K562 (cell line): ENCODE results near the gene USP48. TPM values are rescaled to one million over a fixed set of nuclear protein-coding genes. Genes with fewer than 3 reads are reported as not detected.

ENCODE experiments used
- BACH1 ChIP-seq: fragments of 200-800 bp; sonication (Bioruptor generic); IDR thresholded peaks from 2 replicates; pipeline ENCODE4 v1.6.1; 2016; ENCODE audit warnings: missing genetic modification characterization, missing compliant biosample characterization
- CREB1 ChIP-seq, 2 experiments: sonication (generic) in 1 of 2; formaldehyde crosslinking in 1 of 2; IDR thresholded peaks; 2 replicates each; pipeline versions ENCODE4 v1.6.1 to v1.8.0; 2012 to 2022; ENCODE audit warnings: inconsistent platforms in 1 of 2, mild to moderate bottlenecking in 1 of 2, missing genetic modification reagents in 1 of 2, moderate library complexity in 1 of 2
- FOS ChIP-seq: IDR thresholded peaks from 3 replicates; pipeline ENCODE4 v1.6.1; 2011; ENCODE audit not compliant: insufficient read length; ENCODE audit errors: extremely low read depth
- KDM1A ChIP-seq, 2 experiments: fragments of 450-650 bp; IDR thresholded peaks; 2 replicates each; pipeline ENCODE4 v1.6.1; 2016; ENCODE audit warnings: mild to moderate bottlenecking in 2 of 2
- KLF13 ChIP-seq: fragments of 450-650 bp; IDR thresholded peaks from 2 replicates; pipeline ENCODE4 v1.6.1; 2016; ENCODE audit warnings: missing genetic modification characterization, low read depth, mild to moderate bottlenecking, missing compliant biosample characterization, moderate library complexity, borderline replicate concordance
- NFRKB ChIP-seq: fragments of 450-650 bp; IDR thresholded peaks from 2 replicates; pipeline ENCODE4 v1.6.1; 2016; ENCODE audit warnings: low read depth
- NR2C1 ChIP-seq, 2 experiments: fragments of 450-650 bp; IDR thresholded peaks; 2 replicates each; pipeline ENCODE4 v1.6.1; 2017; ENCODE audit warnings: mild to moderate bottlenecking in 2 of 2, antibody characterized with exemption in 1 of 2, inconsistent platforms in 1 of 2, missing compliant biosample characterization in 1 of 2, missing genetic modification characterization in 1 of 2
- RERE ChIP-seq: sonication (generic); formaldehyde crosslinking; IDR thresholded peaks from 2 replicates; pipeline ENCODE4 v1.8.0; 2023; ENCODE audit warnings: missing genetic modification reagents, mild to moderate bottlenecking, borderline replicate concordance
- RFX5 ChIP-seq: IDR thresholded peaks from 2 replicates; pipeline ENCODE4 v1.6.1; 2011; ENCODE audit warnings: low read depth, mild to moderate bottlenecking, improper control_type of control experiment, low read length
- SMAD4 ChIP-seq: fragments of 250-450 bp; sonication (Bioruptor Pico); conservative IDR thresholded peaks from 2 replicates; pipeline ENCODE4 v1.8.0; 2021; ENCODE audit warnings: inconsistent platforms, mild to moderate bottlenecking, moderate library complexity
- TRIM28 ChIP-seq: fragments of 450-650 bp; IDR thresholded peaks from 2 replicates; pipeline ENCODE4 v1.6.1; 2017
- XRCC3 ChIP-seq: fragments of 450-650 bp; IDR thresholded peaks from 2 replicates; pipeline ENCODE4 v1.6.1; 2017; ENCODE audit warnings: mild to moderate bottlenecking, moderate library complexity
- ZNF232 ChIP-seq: sonication (generic); formaldehyde crosslinking; IDR thresholded peaks from 2 replicates; pipeline ENCODE4 v1.8.0; 2022; ENCODE audit warnings: mild to moderate bottlenecking, missing genetic modification reagents
- ZNF263 ChIP-seq: sonication (generic); formaldehyde crosslinking; IDR thresholded peaks from 2 replicates; pipeline ENCODE4 v1.8.0; 2022; ENCODE audit warnings: mild to moderate bottlenecking, missing genetic modification reagents, borderline replicate concordance
- ZNF740 ChIP-seq, 3 experiments: fragments of 200-800 bp in 1 of 3; sonication (Bioruptor generic) in 1 of 3; sonication (generic) in 1 of 3; formaldehyde crosslinking in 1 of 3; IDR thresholded peaks; 2 replicates each; pipeline versions ENCODE4 v1.6.1 to v1.8.0; 2016 to 2022; ENCODE audit warnings: mild to moderate bottlenecking in 2 of 3, missing compliant biosample characterization in 2 of 3, missing genetic modification characterization in 2 of 3, missing genetic modification reagents in 1 of 3
- polyA plus RNA-seq, 8 experiments: library from polyadenylated mRNA; depleted of rRNA in 4 of 8; stranded (reverse) in 5 of 8; unstranded in 3 of 8; fragments of >200 nt; fragmentation: Nextera tagmentation in 2 of 8; fragmentation: Illumina TruSeq in 1 of 8; extraction: Ambion mirVana in 2 of 8; extraction: Trizol in 1 of 8; gene quantifications; 2 replicates each; pipeline versions ENCODE4 v1.2.1 to v1.2.3, GENCODE V29; 2011 to 2014; ENCODE audit warnings: inconsistent platforms in 1 of 8, missing spikeins in 1 of 8
- total RNA-seq, 7 experiments: library from RNA; depleted of rRNA in 6 of 7; stranded (reverse); fragments of >200 nt in 6 of 7; fragmentation: Illumina TruSeq in 2 of 7; extraction: Trizol in 2 of 7; gene quantifications; 2 replicates each; pipeline versions ENCODE4 v1.2.1 to v1.2.3, GENCODE V29; 2011 to 2021; ENCODE audit warnings: low replicate concordance in 1 of 7

The USP48 gene
- total and polyA plus RNA-seq, 9 of the 15 experiments (the other 6 are each of a cell fraction or from before 2014, with no cell fraction given), result 23.3 to 123 (median 106) TPM

GRCh38 chr1:21647431-21648351 is 135.3 kb downstream of the USP48 start (continued):
- TF ChIP-seq KDM1A (IDR thresholded peaks at IDR 0.05), result peak; percentile 80 to 85
- TF ChIP-seq CREB1 (IDR thresholded peaks at IDR 0.05), result peak; percentile 86
- peak; percentile 93 for TF ChIP-seq CREB1 (CRISPR knock-in tag; IDR thresholded peaks at IDR 0.05)
- TF ChIP-seq ZNF740 (CRISPR knock-in tag; IDR thresholded peaks at IDR 0.05), result peak; percentile 85
- TF ChIP-seq ZNF740 (tag; IDR thresholded peaks at IDR 0.05), result no peak; a peak in 1 of 4 replicates
- TF ChIP-seq XRCC3, result no peak
- no peak for TF ChIP-seq RFX5
- 0 out of 2 replicates have a peak, but pooled peaks have one; percentile 55 for TF ChIP-seq RERE (CRISPR knock-in tag)
- TF ChIP-seq TRIM28, result 0 out of 2 replicates have a peak, but pooled peaks have one; percentile 36
- TF ChIP-seq NFRKB, result no peak
- TF ChIP-seq ZNF263, result peak; percentile 88
- peak; percentile 80 for TF ChIP-seq SMAD4 (CRISPR knock-in tag)
- TF ChIP-seq FOS, result no peak
- TF ChIP-seq ZNF232 (CRISPR knock-in tag), result peak; percentile 97
- no peak for TF ChIP-seq BACH1 (tag)
- peak; percentile 12; the same call in 1 of the 2 replicates for TF ChIP-seq NR2C1 (IDR thresholded peaks at IDR 0.05)
- peak; percentile 76 for TF ChIP-seq NR2C1 (tag; IDR thresholded peaks at IDR 0.05)
- TF ChIP-seq KLF13 (tag), result peak; percentile 93
